Posterior vena cava (tissue), 2 donors: Measurements from ENCODE around the gene CHAF1B. TPM values are rescaled to one million over a fixed set of nuclear protein-coding genes. Genes with fewer than 3 reads are reported as not detected.

Experiments
- DNase-seq: peaks from one replicate; pipeline ENCODE4 v3.0.0-alpha.2; 2020; ENCODE audit warnings: low spot score
- intact Hi-C, 2 donors: fragments of 100-400 bp; cut with DNase I; formaldehyde crosslinking; loops; one replicate each; pipeline versions ENCODE4 v1.14.1 to v1.14.2; 2022 to 2023
- total RNA-seq, 2 donors: library from RNA; stranded (reverse); fragmentation: NEBNext Ultra II Directional; extraction: Animal tissue kit (Norgen Biotek cat#: 25700); gene quantifications; one replicate each; pipeline ENCODE4 v1.2.1, GENCODE V29; 2021
- donor health status: DM: yes; HTN: yes; CAD: no.
- donor health status: DM: yes; HTN: yes; CAD: no.

CHAF1B gene
- total RNA-seq, 2 donors from 2014 or later, result 1.2 to 1.9 TPM

DNA sequence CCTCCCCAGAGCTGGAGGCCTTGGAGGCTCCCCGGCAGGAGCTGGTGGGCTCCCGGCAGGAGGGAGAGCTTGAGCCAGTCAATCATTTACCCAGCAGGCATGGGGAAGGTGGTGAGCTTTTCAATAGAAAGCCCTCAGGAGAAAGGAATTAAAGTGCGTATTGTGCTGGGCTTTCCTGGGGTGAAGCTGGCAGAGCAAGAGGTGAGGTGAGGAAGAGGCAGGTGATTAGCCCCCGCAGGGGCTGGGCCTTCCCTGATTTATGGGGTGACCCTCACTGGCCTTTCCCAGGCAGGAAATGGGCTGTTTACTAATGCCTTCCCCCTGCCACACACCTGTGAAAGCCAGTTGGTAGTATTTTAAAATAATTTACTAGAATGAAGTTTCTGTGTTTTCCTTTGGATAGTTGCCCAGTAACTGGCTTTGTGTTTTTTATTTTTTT lies 68.9 kb downstream of the CHAF1B start:
- DNase-seq, result peak; percentile 48
- intact Hi-C loops, result no loop called here

- intact Hi-C loops, result no loop called here
- DNase-seq, result peak; percentile 15
These were observed 69.5 kb downstream of the CHAF1B start for GRCh38 chr21:36454706-36455105.

GRCh38 chr21:36456729-36457414 lies 71.7 kb downstream of the CHAF1B start:
- DNase-seq, result peak; percentile 70
- intact Hi-C loops, result no loop called here

DNA sequence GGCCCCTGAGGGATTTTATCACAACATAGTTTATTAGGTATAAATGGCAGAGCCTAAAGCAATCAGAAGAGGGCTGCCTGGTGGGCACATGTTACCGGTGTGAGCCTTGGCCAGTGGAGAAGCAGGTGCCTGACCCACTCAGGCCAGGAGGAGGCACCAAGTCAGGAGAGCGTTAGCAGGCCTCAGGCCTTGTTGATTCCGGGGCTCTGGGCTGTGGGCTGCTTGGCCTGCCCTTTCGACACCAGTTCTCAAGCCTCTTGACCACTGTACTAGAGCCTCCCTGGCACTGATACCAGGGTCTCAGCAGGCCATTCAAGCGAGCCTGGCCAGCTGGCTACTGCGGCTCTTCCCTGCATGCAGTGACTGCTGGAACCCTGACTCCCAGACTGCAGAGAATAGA lies 73.9 kb downstream of the CHAF1B start:
- intact Hi-C loops, result no loop called here
- peak; percentile 58 for DNase-seq

- DNase-seq, result peak; percentile 66
- intact Hi-C loops, result no loop called here
These were observed 75.7 kb downstream of the CHAF1B start for GRCh38 chr21:36460866-36461265.

- intact Hi-C loops, result no loop called here
- DNase-seq, result peak; percentile 66
These were observed 76.2 kb downstream of the CHAF1B start for GRCh38 chr21:36461277-36461917.

- DNase-seq, result peak; percentile 47
- intact Hi-C loops, result no loop called here
These were observed 76.8 kb downstream of the CHAF1B start for GRCh38 chr21:36461918-36462486.

- intact Hi-C loops, result no loop called here
- DNase-seq, result peak; percentile 52
These were observed 78.0 kb downstream of the CHAF1B start for GRCh38 chr21:36463204-36463603.

DNA sequence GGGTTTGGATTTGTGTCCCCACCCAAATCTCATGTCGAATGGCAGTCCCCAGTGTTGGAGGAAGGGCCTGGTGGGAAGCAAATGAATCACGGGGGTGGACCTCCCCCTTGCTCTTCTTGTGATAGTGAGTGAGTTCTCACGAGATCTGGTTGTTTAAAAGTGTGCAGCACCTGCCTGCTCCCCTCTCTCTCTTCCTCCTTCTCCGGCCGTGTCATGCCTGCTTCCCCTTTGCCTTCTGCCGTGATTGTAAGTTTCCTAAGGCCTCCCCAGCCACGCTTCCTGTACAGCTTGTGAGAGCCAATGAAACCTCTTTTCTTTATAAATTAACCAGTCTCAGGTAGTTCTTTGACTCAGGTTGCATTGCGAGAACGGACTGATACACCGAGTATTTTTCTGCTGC lies 78.8 kb downstream of the CHAF1B start:
- peak; percentile 34 for DNase-seq
- intact Hi-C loops, result no loop called here

DNA sequence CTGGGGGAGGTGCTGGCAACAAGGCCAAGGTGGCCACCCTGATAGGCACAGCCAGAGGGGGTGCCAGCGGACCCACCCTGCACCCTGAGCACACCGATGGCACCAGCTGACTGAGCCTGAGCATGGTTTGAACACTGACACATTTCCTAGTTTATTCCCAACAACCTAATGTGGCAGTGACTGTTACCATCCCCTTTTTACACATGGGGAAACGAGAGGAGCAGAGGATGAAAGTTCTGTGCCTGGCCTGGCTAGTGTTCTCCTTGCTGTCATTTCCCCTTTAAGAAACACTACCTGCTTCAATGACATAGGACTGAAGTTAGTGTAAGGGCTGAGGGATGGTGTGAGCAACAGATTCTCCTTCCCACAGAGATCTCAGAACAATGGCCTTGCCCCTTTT lies 79.4 kb downstream of the CHAF1B start:
- DNase-seq, result peak; percentile 34
- intact Hi-C loops, result no loop called here

GRCh38 chr21:36465478-36465877 lies 80.3 kb downstream of the CHAF1B start:
- intact Hi-C loops, result no loop called here
- DNase-seq, result peak; percentile 24

GRCh38 chr21:36466061-36466511 lies 80.9 kb downstream of the CHAF1B start:
- peak; percentile 11 for DNase-seq
- intact Hi-C loops, result no loop called here

Other genes with a start within 250 kb of the CHAF1B start
- gene DOP1B, start 228.6 kb upstream of the CHAF1B start, total RNA-seq, result 10 to 100 TPM; 12.4 to 17.2 TPM
- gene MORC3, start 65.2 kb upstream of the CHAF1B start, total RNA-seq, result 10 to 100 TPM; 32.7 to 39.3 TPM
- under 1 TPM in 1 of 2 donors, not detected in 1; 0.14 TPM for gene CLDN14, start 94.7 kb downstream of the CHAF1B start, total RNA-seq